ENCODE measurements around the gene CCDC88C. TPM values are rescaled to one million over a fixed set of nuclear protein-coding genes. Genes with fewer than 3 reads are reported as not detected.
"Not testable (repeated sequence)": the region's sequence is repeated elsewhere in the genome, so short reads cannot be mapped to it uniquely, and the experiment has no call there.

CCDC88C gene
- polyA plus RNA-seq, 3 donors, result 4.7 to 7.6 (median 5.8) TPM

GRCh38 chr14:91273885-91274273, 143.7 kb downstream of the CCDC88C start:
- H3K27ac ChIP-seq (ENCODE audit: low read depth, low read length), result no peak overlapping the region
- WGBS, 3 donors, result 76 to 82% (median 77%) methylated on average over 13 of the region's 13 CpGs

- no peak overlapping the region for H3K27ac ChIP-seq (ENCODE audit: low read depth, low read length)
Observed at GRCh38 chr14:91273273-91273884, 144.2 kb downstream of the CCDC88C start.

GRCh38 chr14:91272341-91273272, 145.0 kb downstream of the CCDC88C start:
- WGBS, 3 donors, result 91 to 95% (median 92%) methylated on average over 34 to 43 of the region's 43 CpGs
- H3K27ac ChIP-seq (ENCODE audit: low read depth, low read length), result no peak overlapping the region

More at GRCh38 chr14:91273273-91273884, 144.2 kb downstream of the CCDC88C start:
- 96 to 97% (median 97%) methylated on average over 25 to 27 of the region's 27 CpGs for WGBS, 3 donors

GRCh38 chr14:91271639-91272038, 146.0 kb downstream of the CCDC88C start:
- WGBS, 3 donors, result 91 to 93% (median 92%) methylated on average over 9 of the region's 9 CpGs
- H3K27ac ChIP-seq (ENCODE audit: low read depth, low read length), result no peak overlapping the region

- no peak overlapping the region for H3K27ac ChIP-seq (ENCODE audit: low read depth, low read length)
- WGBS, 3 donors, result 53 to 77% (median 63%) methylated on average over 5 to 8 of the region's 8 CpGs
Observed at GRCh38 chr14:91270619-91271018, 147.0 kb downstream of the CCDC88C start.

GRCh38 chr14:91270188-91270587, 147.4 kb downstream of the CCDC88C start:
- H3K27ac ChIP-seq (ENCODE audit: low read depth, low read length), result no peak overlapping the region
- 92 to 96% (median 93%) methylated on average over 6 of the region's 6 CpGs for WGBS, 3 donors

GRCh38 chr14:91269076-91269991, 148.3 kb downstream of the CCDC88C start:
- no peak overlapping the region for H3K27ac ChIP-seq (ENCODE audit: low read depth, low read length)
- WGBS, 3 donors, result 48 to 67% (median 53%) methylated on average over 24 of the region's 24 CpGs

GRCh38 chr14:91267965-91268437, 149.6 kb downstream of the CCDC88C start:
- H3K27ac ChIP-seq (ENCODE audit: low read depth, low read length), result no peak overlapping the region
- 84 to 97% (median 95%) methylated on average over 7 of the region's 7 CpGs for WGBS, 3 donors

- WGBS, 3 donors, result 95 to 97% (median 95%) methylated on average over 14 to 15 of the region's 15 CpGs
- not testable (repeated sequence) for H3K27ac ChIP-seq (ENCODE audit: low read depth, low read length)
Observed at GRCh38 chr14:91266276-91266675, 151.3 kb downstream of the CCDC88C start.

GRCh38 chr14:91265404-91265803, 152.2 kb downstream of the CCDC88C start:
- H3K27ac ChIP-seq (ENCODE audit: low read depth, low read length), result no peak overlapping the region
- WGBS, 3 donors, result 85 to 91% (median 88%) methylated on average over 7 of the region's 7 CpGs

- no peak overlapping the region for H3K27ac ChIP-seq (ENCODE audit: low read depth, low read length)
- 11 to 14% (median 13%) methylated on average over 50 to 69 of the region's 69 CpGs for WGBS, 3 donors
Observed at GRCh38 chr14:91264151-91265150, 153.2 kb downstream of the CCDC88C start.

GRCh38 chr14:91263329-91263728, 154.3 kb downstream of the CCDC88C start:
- 88 to 99% (median 96%) methylated on average over 2 of the region's 2 CpGs for WGBS, 3 donors
- H3K27ac ChIP-seq (ENCODE audit: low read depth, low read length), result no peak overlapping the region

GRCh38 chr14:91261986-91262549, 155.6 kb downstream of the CCDC88C start:
- 84 to 91% (median 90%) methylated on average over 11 of the region's 11 CpGs for WGBS, 3 donors
- H3K27ac ChIP-seq (ENCODE audit: low read depth, low read length), result no peak overlapping the region

GRCh38 chr14:91261115-91261514, 156.5 kb downstream of the CCDC88C start:
- WGBS, 3 donors, result 83 to 93% (median 91%) methylated on average over 5 of the region's 5 CpGs
- no peak overlapping the region for H3K27ac ChIP-seq (ENCODE audit: low read depth, low read length)

GRCh38 chr14:91258876-91259275, 158.7 kb downstream of the CCDC88C start:
- 89 to 97% (median 94%) methylated on average over 3 of the region's 3 CpGs for WGBS, 3 donors
- no peak overlapping the region for H3K27ac ChIP-seq (ENCODE audit: low read depth, low read length)

- WGBS, 3 donors, result 46 to 61% (median 50%) methylated on average over 16 of the region's 16 CpGs
- H3K27ac ChIP-seq (ENCODE audit: low read depth, low read length), result no peak overlapping the region
Observed at GRCh38 chr14:91258011-91258618, 159.5 kb downstream of the CCDC88C start.

Data from adipose tissue (tissue), 3 donors.